Stimulated activated CD8-positive, alpha-beta memory T cell treated with anti-CD3 and anti-CD28 coated beads, Interleukin-4, amount 100 ng/mL, for 4 hours (primary cell): Measurements from ENCODE around the gene TNPO1.
"Not testable (repeated sequence)": the region's sequence is repeated elsewhere in the genome, so short reads cannot be mapped to it uniquely, and the experiment has no call there.

Experiments
- DNase-seq, 2 donors: peaks; one replicate each; pipeline ENCODE4 v3.0.0-alpha.2; 2020; ENCODE audit warnings: low read depth in 2 of 2, low spot score in 1 of 2

Gene TNPO1

GRCh38 chr5:72925336-72926010 is 109.0 kb downstream of the TNPO1 start:
- no peak for DNase-seq

- DNase-seq = not testable (repeated sequence)
Observed at GRCh38 chr5:72932686-72933085, 116.2 kb downstream of the TNPO1 start.

GRCh38 chr5:72934953-72935725 is 118.7 kb downstream of the TNPO1 start:
- DNase-seq = not testable (repeated sequence)

GRCh38 chr5:72936893-72937292 is 120.4 kb downstream of the TNPO1 start:
- DNase-seq = no peak

GRCh38 chr5:72937517-72938061 is 121.1 kb downstream of the TNPO1 start:
- DNase-seq = no peak

- DNase-seq = no peak
Observed at GRCh38 chr5:72938206-72938605, 121.7 kb downstream of the TNPO1 start.

GRCh38 chr5:72940082-72940481 is 123.6 kb downstream of the TNPO1 start:
- DNase-seq = no peak

- DNase-seq = no peak
Observed at GRCh38 chr5:72943307-72943706, 126.8 kb downstream of the TNPO1 start.

- no peak for DNase-seq
Observed at GRCh38 chr5:72947498-72947897, 131.0 kb downstream of the TNPO1 start.

- DNase-seq = no peak
Observed at GRCh38 chr5:72949481-72949880, 133.0 kb downstream of the TNPO1 start.

GRCh38 chr5:72951671-72952468 is 135.4 kb downstream of the TNPO1 start:
- DNase-seq = no peak

- no peak for DNase-seq
Observed at GRCh38 chr5:72954389-72954788, 137.9 kb downstream of the TNPO1 start.

- peak in 1 of 2 donors; percentile 0 for DNase-seq
Observed at GRCh38 chr5:72955143-72955767, 138.8 kb downstream of the TNPO1 start.

- DNase-seq = peak; percentile 92 to 93
Observed at GRCh38 chr5:72955768-72956323, 139.4 kb downstream of the TNPO1 start, which contains the start of gene FCHO2. TSS of gene FCHO2 (plus strand) at chr5:72956041. CDS start at chr5:72956097, 56 bp downstream.

GRCh38 chr5:72956324-72957140 is 140.1 kb downstream of the TNPO1 start:
- no peak for DNase-seq

GRCh38 chr5:72957337-72957736 is 140.9 kb downstream of the TNPO1 start:
- DNase-seq = no peak

GRCh38 chr5:72959257-72959656 is 142.8 kb downstream of the TNPO1 start:
- DNase-seq = no peak
